Panc1 (cell line): Measurements from ENCODE around the gene ZFYVE21.

ENCODE experiments used
- CTCF ChIP-seq: fragments of 450-650 bp; IDR thresholded peaks from 2 replicates; pipeline ENCODE4 v1.5.1; 2017; ENCODE audit warnings: mild to moderate bottlenecking
- POLR2AphosphoS5 ChIP-seq: IDR thresholded peaks from 2 replicates; pipeline ENCODE4 v1.6.1; 2012; ENCODE audit warnings: mild to moderate bottlenecking, low read depth, low read length, moderate library complexity
- SIN3A ChIP-seq: IDR thresholded peaks from 2 replicates; pipeline ENCODE4 v1.6.1; 2012; ENCODE audit warnings: low read depth, mild to moderate bottlenecking, low read length, moderate library complexity, borderline replicate concordance; ENCODE audit not compliant: insufficient read depth
- TCF7L2 ChIP-seq: IDR thresholded peaks from 2 replicates; pipeline ENCODE4 v1.6.1; 2011; ENCODE audit warnings: mild to moderate bottlenecking, low read depth, low read length, inconsistent platforms

GRCh38 chr14:103683139-103683538 lies 32.5 kb upstream of the ZFYVE21 start:
- TF ChIP-seq CTCF (no peak), TCF7L2 (no peak), POLR2AphosphoS5 (no peak), SIN3A (no peak)
